ENCODE results near the gene LMCD1. TPM values are rescaled to one million over a fixed set of nuclear protein-coding genes. Genes with fewer than 3 reads are reported as not detected.

LMCD1 gene
- total RNA-seq, 1 donor from 2014 or later: 1.3 TPM

DNA sequence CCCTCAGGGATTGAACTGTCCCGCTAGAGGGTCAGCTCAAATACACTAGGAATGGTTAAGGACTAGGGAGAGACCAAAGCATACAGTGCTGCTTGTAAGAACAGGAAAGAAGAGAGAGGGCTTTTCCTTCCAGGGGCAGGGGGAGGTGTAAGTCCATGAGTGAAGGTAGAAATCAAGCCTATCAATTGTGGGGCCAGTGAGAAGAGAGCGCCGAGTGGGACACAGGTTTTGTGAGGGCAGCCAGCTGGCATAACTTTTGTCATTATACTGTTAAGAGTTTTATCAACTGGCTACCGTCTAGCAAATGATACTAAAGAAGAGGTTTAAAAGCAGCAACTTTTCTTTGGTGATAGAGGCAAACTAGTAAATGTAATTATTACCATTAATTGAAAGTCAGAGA, 45.0 kb downstream of the LMCD1 start:
- peaks cover 3% of the 10 kb centered on the region for H3K9me3 Mint-ChIP-seq (ENCODE audit: unreplicated experiment)
- H3K4me1 Mint-ChIP-seq (ENCODE audit: low read depth, unreplicated experiment): peaks cover 2% of the 10 kb centered on the region
- H3K27me3 Mint-ChIP-seq (ENCODE audit: unreplicated experiment): no peaks in the 10 kb centered on the region
- no peak overlapping the region for H3K27ac Mint-ChIP-seq (ENCODE audit: unreplicated experiment)
- no peak for DNase-seq
- no peaks in the 10 kb centered on the region for H3K36me3 Mint-ChIP-seq (ENCODE audit: unreplicated experiment)
- H3K4me3 Mint-ChIP-seq (ENCODE audit: unreplicated experiment): no peak overlapping the region
- TF ChIP-seq, protein P1, sequence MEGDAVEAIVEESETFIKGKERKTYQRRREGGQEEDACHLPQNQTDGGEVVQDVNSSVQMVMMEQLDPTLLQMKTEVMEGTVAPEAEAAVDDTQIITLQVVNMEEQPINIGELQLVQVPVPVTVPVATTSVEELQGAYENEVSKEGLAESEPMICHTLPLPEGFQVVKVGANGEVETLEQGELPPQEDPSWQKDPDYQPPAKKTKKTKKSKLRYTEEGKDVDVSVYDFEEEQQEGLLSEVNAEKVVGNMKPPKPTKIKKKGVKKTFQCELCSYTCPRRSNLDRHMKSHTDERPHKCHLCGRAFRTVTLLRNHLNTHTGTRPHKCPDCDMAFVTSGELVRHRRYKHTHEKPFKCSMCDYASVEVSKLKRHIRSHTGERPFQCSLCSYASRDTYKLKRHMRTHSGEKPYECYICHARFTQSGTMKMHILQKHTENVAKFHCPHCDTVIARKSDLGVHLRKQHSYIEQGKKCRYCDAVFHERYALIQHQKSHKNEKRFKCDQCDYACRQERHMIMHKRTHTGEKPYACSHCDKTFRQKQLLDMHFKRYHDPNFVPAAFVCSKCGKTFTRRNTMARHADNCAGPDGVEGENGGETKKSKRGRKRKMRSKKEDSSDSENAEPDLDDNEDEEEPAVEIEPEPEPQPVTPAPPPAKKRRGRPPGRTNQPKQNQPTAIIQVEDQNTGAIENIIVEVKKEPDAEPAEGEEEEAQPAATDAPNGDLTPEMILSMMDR (IDR thresholded peaks at IDR 0.05; ENCODE audit: partially characterized antibody, unreplicated experiment): no peak

GRCh38 chr3:8548502-8549275, 47.1 kb downstream of the LMCD1 start:
- Mint-ChIP-seq H3K4me3 (ENCODE audit: unreplicated experiment) (no peak overlapping the region), H3K27me3 (ENCODE audit: unreplicated experiment) (no peaks in the 10 kb centered on the region), H3K9me3 (ENCODE audit: unreplicated experiment) (peaks cover 2% of the 10 kb centered on the region), H3K27ac (ENCODE audit: unreplicated experiment) (no peak overlapping the region), H3K4me1 (ENCODE audit: low read depth, unreplicated experiment) (peaks cover 2% of the 10 kb centered on the region), H3K36me3 (ENCODE audit: unreplicated experiment) (no peaks in the 10 kb centered on the region)
- DNase-seq: no peak
- TF ChIP-seq, protein P1 (IDR thresholded peaks at IDR 0.05; ENCODE audit: partially characterized antibody, unreplicated experiment): no peak

- H3K27ac Mint-ChIP-seq (ENCODE audit: unreplicated experiment): no peak overlapping the region
Observed at GRCh38 chr3:8549354-8549753, 47.7 kb downstream of the LMCD1 start.

GRCh38 chr3:8550611-8551010, 49.0 kb downstream of the LMCD1 start:
- Mint-ChIP-seq H3K36me3 (ENCODE audit: unreplicated experiment) (no peaks in the 10 kb centered on the region), H3K4me3 (ENCODE audit: unreplicated experiment) (no peak overlapping the region), H3K4me1 (ENCODE audit: low read depth, unreplicated experiment) (peaks cover 11% of the 10 kb centered on the region), H3K27me3 (ENCODE audit: unreplicated experiment) (no peaks in the 10 kb centered on the region), H3K27ac (ENCODE audit: unreplicated experiment) (no peak overlapping the region), H3K9me3 (ENCODE audit: unreplicated experiment) (no peaks in the 10 kb centered on the region)
- DNase-seq: no peak
- TF ChIP-seq, protein P1 (IDR thresholded peaks at IDR 0.05; ENCODE audit: partially characterized antibody, unreplicated experiment): no peak

More at GRCh38 chr3:8549354-8549753, 47.7 kb downstream of the LMCD1 start:
- TF ChIP-seq, protein P1 (IDR thresholded peaks at IDR 0.05; ENCODE audit: partially characterized antibody, unreplicated experiment): no peak
- H3K27me3 Mint-ChIP-seq (ENCODE audit: unreplicated experiment): no peaks in the 10 kb centered on the region
- H3K4me1 Mint-ChIP-seq (ENCODE audit: low read depth, unreplicated experiment): peaks cover 2% of the 10 kb centered on the region
- no peak overlapping the region for H3K4me3 Mint-ChIP-seq (ENCODE audit: unreplicated experiment)
- H3K9me3 Mint-ChIP-seq (ENCODE audit: unreplicated experiment): peaks cover 2% of the 10 kb centered on the region
- no peaks in the 10 kb centered on the region for H3K36me3 Mint-ChIP-seq (ENCODE audit: unreplicated experiment)
- DNase-seq: no peak

- Mint-ChIP-seq H3K4me1 (ENCODE audit: low read depth, unreplicated experiment) (peaks cover 20% of the 10 kb centered on the region), H3K9me3 (ENCODE audit: unreplicated experiment) (no peaks in the 10 kb centered on the region), H3K27me3 (ENCODE audit: unreplicated experiment) (no peaks in the 10 kb centered on the region), H3K36me3 (ENCODE audit: unreplicated experiment) (no peaks in the 10 kb centered on the region), H3K27ac (ENCODE audit: unreplicated experiment) (no peak overlapping the region), H3K4me3 (ENCODE audit: unreplicated experiment) (no peak overlapping the region)
- TF ChIP-seq, protein P1 (IDR thresholded peaks at IDR 0.05; ENCODE audit: partially characterized antibody, unreplicated experiment): no peak
- DNase-seq: no peak
Observed at GRCh38 chr3:8552223-8552762, 50.7 kb downstream of the LMCD1 start.
